CD4-positive, alpha-beta T cell treated with Interleukin-2 at 100 ng/mL for 4 hours (primary cell): ENCODE results near the gene GAGE13.
"Not testable (repeated sequence)": the region's sequence is repeated elsewhere in the genome, so short reads cannot be mapped to it uniquely, and the experiment has no call there.

ENCODE experiments used
- DNase-seq: peaks from one replicate; pipeline ENCODE4 v3.0.0-alpha.2; 2020; ENCODE audit warnings: low spot score

GAGE13 gene

GRCh38 chrX:49331841-49332240 is 459 bp downstream of the GAGE13 start:
- DNase-seq = not testable (repeated sequence)

- not testable (repeated sequence) for DNase-seq
These were observed 10.1 kb downstream of the GAGE13 start for GRCh38 chrX:49341449-49341848.

GRCh38 chrX:49344496-49345175 is 13.3 kb downstream of the GAGE13 start:
- DNase-seq = not testable (repeated sequence)

- not testable (repeated sequence) for DNase-seq
These were observed 14.0 kb downstream of the GAGE13 start for GRCh38 chrX:49345402-49345801.

GRCh38 chrX:49346150-49346549 is 14.8 kb downstream of the GAGE13 start:
- DNase-seq = peak; percentile 14
